Measurements from ENCODE around the gene HNRNPL. TPM values are rescaled to one million over a fixed set of nuclear protein-coding genes. Genes with fewer than 3 reads are reported as not detected.

HNRNPL gene
- total RNA-seq, 1 donor from 2014 or later: 443 TPM

DNA sequence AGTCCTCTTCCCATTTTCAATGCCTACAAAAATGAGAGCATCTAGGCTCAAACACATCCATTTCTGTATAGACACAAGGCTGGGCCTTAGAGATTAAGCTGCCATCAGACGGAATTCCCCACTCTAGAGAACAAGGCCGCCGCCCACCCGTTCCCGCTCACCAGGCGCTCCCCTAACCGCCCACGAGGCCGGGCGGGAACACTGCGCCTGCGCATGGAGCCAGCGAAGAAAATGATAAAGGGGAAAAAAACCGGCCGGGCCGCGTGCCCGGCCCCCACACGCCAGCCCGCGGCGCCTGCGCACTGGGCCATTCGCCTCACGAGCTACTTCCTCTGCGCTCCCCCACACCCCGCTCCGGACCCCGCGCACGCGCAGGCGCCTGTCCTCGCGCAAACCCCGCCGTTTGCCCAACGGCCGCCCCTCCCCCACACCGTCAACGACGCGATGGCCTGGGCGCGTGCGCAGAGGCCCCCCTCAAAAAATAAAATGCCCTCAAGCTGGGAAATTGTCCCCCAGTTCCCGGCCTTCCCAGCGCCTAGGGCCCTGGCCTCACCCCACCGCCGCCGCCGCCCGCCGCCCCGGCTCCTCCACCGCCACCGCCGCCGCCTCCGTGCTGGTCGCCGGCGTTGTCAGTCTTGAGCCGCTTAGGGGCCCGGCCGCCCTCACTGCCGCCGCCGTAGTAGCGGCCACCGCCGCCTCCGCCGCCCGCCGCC is 483 bp downstream of the HNRNPL start:
- H3K4me1 Mint-ChIP-seq: peaks cover 41% of the 10 kb centered on the region
- peak overlapping the region; percentile 88 for H3K4me3 Mint-ChIP-seq
- H3K27me3 Mint-ChIP-seq (ENCODE audit: low read depth): no peaks in the 10 kb centered on the region
- DNase-seq (ENCODE audit: low spot score in 2 of 2, unreplicated experiment in 2 of 2): peak; percentile 99
- peak overlapping the region; percentile 99 for H3K27ac Mint-ChIP-seq
- H3K36me3 Mint-ChIP-seq: peaks cover 13% of the 10 kb centered on the region
- TF ChIP-seq, protein P1, sequence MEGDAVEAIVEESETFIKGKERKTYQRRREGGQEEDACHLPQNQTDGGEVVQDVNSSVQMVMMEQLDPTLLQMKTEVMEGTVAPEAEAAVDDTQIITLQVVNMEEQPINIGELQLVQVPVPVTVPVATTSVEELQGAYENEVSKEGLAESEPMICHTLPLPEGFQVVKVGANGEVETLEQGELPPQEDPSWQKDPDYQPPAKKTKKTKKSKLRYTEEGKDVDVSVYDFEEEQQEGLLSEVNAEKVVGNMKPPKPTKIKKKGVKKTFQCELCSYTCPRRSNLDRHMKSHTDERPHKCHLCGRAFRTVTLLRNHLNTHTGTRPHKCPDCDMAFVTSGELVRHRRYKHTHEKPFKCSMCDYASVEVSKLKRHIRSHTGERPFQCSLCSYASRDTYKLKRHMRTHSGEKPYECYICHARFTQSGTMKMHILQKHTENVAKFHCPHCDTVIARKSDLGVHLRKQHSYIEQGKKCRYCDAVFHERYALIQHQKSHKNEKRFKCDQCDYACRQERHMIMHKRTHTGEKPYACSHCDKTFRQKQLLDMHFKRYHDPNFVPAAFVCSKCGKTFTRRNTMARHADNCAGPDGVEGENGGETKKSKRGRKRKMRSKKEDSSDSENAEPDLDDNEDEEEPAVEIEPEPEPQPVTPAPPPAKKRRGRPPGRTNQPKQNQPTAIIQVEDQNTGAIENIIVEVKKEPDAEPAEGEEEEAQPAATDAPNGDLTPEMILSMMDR (IDR thresholded peaks at IDR 0.05; ENCODE audit: unreplicated experiment): no peak
- no peaks in the 10 kb centered on the region for H3K9me3 Mint-ChIP-seq

DNA sequence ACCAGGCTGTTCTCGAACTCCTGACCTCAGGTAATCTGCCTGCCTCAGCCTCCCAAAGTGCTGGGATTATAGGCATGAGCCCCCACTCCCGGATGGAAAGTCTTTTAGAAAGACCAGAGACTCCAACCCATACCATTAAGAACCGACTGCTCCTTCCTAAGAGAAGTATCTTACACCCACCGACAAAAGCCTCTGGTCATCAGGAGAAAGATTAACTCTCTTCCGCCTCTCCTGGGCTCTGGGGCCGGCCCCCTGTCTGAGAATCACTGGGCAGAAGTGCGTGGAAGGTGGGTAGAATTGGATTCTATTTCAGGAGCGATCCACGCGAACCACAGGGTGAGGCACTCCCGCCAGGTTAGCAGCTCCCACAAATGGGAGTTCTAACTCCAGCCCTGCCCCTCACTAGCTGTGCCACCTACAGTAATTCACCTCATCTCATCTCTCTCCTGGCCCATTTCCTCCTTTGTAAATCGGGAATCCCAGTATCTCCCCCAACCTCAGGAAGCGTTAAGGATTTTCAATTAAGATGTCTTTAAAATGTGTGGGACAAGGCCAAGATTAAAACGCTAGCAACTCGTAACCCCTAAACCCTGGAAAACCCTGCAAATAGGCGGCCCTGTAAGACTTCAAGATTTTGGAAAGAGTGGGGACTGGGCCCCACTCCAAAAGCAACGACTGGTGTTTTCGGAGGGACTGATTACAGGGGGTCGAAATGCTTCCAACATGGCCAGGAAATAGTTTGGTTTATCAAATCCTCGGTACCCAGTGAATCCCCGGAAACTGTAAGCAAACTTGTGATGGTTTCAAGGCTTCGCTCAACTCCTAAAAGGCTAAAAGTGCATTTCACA is 1.3 kb downstream of the HNRNPL start:
- peak overlapping the region; percentile 97 for H3K27ac Mint-ChIP-seq
- TF ChIP-seq, protein P1 (IDR thresholded peaks at IDR 0.05; ENCODE audit: unreplicated experiment): no peak
- H3K27me3 Mint-ChIP-seq (ENCODE audit: low read depth): no peaks in the 10 kb centered on the region
- H3K36me3 Mint-ChIP-seq: peaks cover 18% of the 10 kb centered on the region
- no peak for DNase-seq (ENCODE audit: low spot score in 2 of 2, unreplicated experiment in 2 of 2)
- H3K9me3 Mint-ChIP-seq: no peaks in the 10 kb centered on the region
- H3K4me1 Mint-ChIP-seq: peaks cover 41% of the 10 kb centered on the region
- H3K4me3 Mint-ChIP-seq: peak overlapping the region; percentile 88

DNA sequence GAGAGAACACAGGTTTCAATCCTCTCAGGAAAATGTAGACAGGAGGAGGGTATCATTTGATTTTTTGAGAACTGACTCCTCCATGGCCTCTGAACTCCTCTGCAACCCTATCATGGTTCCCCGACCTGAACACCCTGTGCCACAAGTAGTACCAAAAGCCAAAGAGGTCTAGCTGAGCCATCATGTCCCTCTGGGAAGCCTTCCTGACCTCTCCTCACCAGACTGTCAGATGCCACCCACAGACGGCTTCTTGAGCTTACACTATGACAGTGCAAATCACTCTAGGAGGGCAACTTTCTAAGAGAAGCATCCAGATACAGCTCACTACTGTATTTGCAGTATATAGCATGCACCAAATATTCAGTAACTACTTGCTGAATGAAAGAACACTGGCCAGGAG is 3.7 kb downstream of the HNRNPL start:
- Mint-ChIP-seq H3K36me3 (peaks cover 36% of the 10 kb centered on the region), H3K27ac (no peak overlapping the region), H3K9me3 (no peaks in the 10 kb centered on the region), H3K4me3 (no peak overlapping the region), H3K4me1 (peaks cover 28% of the 10 kb centered on the region), H3K27me3 (ENCODE audit: low read depth) (no peaks in the 10 kb centered on the region)
- no peak for DNase-seq (ENCODE audit: low spot score in 2 of 2, unreplicated experiment in 2 of 2)
- TF ChIP-seq, protein P1 (IDR thresholded peaks at IDR 0.05; ENCODE audit: unreplicated experiment): no peak

DNA sequence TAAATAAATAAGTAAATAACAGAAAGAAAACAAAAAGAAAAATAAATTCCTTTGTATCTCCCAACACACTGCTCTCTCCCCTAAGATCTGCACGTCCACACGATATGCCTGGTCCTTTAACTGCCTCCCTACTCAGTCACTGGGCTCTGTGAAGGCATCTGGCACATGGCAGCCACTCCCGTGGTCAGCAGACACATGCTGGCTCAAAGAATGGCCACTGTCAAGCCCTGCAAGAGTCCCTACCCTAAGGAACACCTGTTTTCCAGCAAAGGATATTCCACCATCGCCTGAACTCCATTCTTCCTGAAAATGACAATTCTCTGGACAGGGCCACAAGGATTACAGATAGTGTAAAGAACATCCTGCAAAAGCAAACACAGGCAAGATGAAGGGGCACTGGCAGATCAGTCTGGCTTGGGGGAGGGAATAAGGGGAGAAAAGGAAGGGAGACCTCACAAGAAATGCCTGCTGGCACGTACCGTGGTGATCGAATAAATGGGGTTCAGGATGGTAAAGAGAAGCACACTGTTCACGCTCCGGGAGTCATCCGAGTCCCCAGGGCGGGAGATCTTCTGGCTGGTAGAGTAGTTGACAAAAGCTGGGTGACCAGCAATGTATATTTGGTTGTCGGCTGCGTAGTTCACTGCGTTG is 4.3 kb downstream of the HNRNPL start:
- no peak for DNase-seq (ENCODE audit: low spot score in 2 of 2, unreplicated experiment in 2 of 2)
- Mint-ChIP-seq H3K9me3 (no peaks in the 10 kb centered on the region), H3K4me3 (no peak overlapping the region), H3K27me3 (ENCODE audit: low read depth) (no peaks in the 10 kb centered on the region), H3K27ac (peak overlapping the region; percentile 62), H3K4me1 (peaks cover 27% of the 10 kb centered on the region), H3K36me3 (peaks cover 42% of the 10 kb centered on the region)
- TF ChIP-seq, protein P1 (IDR thresholded peaks at IDR 0.05; ENCODE audit: unreplicated experiment): no peak

DNA sequence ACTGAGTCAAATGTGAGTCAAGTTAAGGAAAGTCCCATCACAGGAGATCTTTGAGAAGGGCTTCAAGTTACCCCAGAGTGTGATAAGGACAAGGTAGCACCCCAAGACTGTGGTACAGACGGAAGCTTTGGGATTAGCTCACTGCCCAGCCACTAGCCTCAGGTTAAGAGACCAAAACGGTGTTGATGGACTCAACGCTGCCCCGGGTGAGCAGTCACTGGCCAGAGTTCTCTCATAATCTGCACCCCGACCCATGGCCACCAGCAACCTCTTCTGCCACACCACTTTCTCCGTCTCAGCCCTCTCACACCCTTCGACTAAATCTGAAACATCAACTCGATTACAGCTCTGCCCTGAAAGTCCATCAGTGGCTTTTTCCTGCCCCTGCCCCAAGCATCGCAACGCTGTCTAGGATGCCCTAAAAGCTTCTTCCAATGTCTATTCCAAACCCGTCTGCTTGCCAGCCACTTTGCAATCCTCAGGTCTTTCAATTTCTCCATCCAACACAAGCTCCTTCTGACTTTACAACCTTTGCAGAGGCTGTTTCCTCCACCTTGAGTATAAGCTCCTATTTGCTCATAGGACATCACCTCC is 5.6 kb downstream of the HNRNPL start:
- H3K27me3 Mint-ChIP-seq (ENCODE audit: low read depth): no peaks in the 10 kb centered on the region
- TF ChIP-seq, protein P1 (IDR thresholded peaks at IDR 0.05; ENCODE audit: unreplicated experiment): no peak
- no peaks in the 10 kb centered on the region for H3K9me3 Mint-ChIP-seq
- no peak overlapping the region for H3K27ac Mint-ChIP-seq
- peaks cover 34% of the 10 kb centered on the region for H3K4me1 Mint-ChIP-seq
- H3K4me3 Mint-ChIP-seq: no peak overlapping the region
- H3K36me3 Mint-ChIP-seq: peaks cover 48% of the 10 kb centered on the region
- DNase-seq (ENCODE audit: low spot score in 2 of 2, unreplicated experiment in 2 of 2): no peak

All from mesothelial cell of epicardium (in vitro differentiated cells).